ENCODE measurements around the gene CNNM4.

GRCh38 chr2:96844405-96844808, 83.7 kb downstream of the CNNM4 start:
- TF ChIP-seq CTCF (conservative IDR thresholded peaks at IDR 0.05) (no peak), ZFX (IDR thresholded peaks at IDR 0.05) (no peak)
